CD14-positive monocyte (primary cell): ENCODE results near the gene EIF1AD. TPM values are rescaled to one million over a fixed set of nuclear protein-coding genes. Genes with fewer than 3 reads are reported as not detected.

Source experiments
- DNase-seq, 3 donors: peaks; one replicate each; pipeline ENCODE4 v3.0.0-alpha.2; 2011 to 2022
- H2AFZ ChIP-seq: 2 replicates; pipeline ENCODE4 v1.6.0; 2012; ENCODE audit warnings: mild to moderate bottlenecking, low read depth, low read length, inconsistent platforms; ENCODE audit not compliant: insufficient read depth, poor library complexity, severe bottlenecking
- H3K27ac ChIP-seq, 2 donors: 1 replicate in 1 of 2; 2 replicates in 1 of 2; pipeline ENCODE4 v1.5.1; 2012 to 2013; ENCODE audit warnings: low read length in 2 of 2, control low read depth in 1 of 2, inconsistent platforms in 1 of 2, low read depth in 1 of 2, mild to moderate bottlenecking in 1 of 2
- H3K27me3 ChIP-seq, 2 donors: one replicate each; pipeline versions ENCODE4 v1.6.0 to v1.6.1; 2011 to 2013; ENCODE audit warnings: low read length in 2 of 2; ENCODE audit not compliant: control insufficient read depth in 2 of 2, insufficient read depth in 2 of 2
- H3K36me3 ChIP-seq, 2 donors: replicated peaks in 1 of 2; 1 replicate in 1 of 2; 2 replicates in 1 of 2; pipeline versions ENCODE4 v1.5.1 to v1.6.1; 2012 to 2013; ENCODE audit warnings: low read length in 2 of 2, control low read depth in 1 of 2, inconsistent platforms in 1 of 2, mild to moderate bottlenecking in 1 of 2; ENCODE audit not compliant: insufficient read depth in 2 of 2, control insufficient read depth in 1 of 2
- H3K4me1 ChIP-seq, 2 donors: 1 replicate in 1 of 2; 2 replicates in 1 of 2; pipeline versions ENCODE4 v1.5.1 to v1.6.1; 2012 to 2013; ENCODE audit warnings: low read length in 2 of 2, control low read depth in 1 of 2, inconsistent platforms in 1 of 2, mild to moderate bottlenecking in 1 of 2, moderate library complexity in 1 of 2; ENCODE audit not compliant: insufficient read depth in 2 of 2, control insufficient read depth in 1 of 2
- H3K4me2 ChIP-seq: replicated peaks from 2 replicates; pipeline ENCODE3; 2012; ENCODE audit warnings: low read length, moderate library complexity, mild to moderate bottlenecking; ENCODE audit not compliant: poor library complexity, severe bottlenecking; ENCODE audit errors: extremely low read depth
- H3K4me3 ChIP-seq, 3 experiments: fragments of 200-600 bp in 1 of 3; sonication (generic) in 1 of 3; replicated peaks in 1 of 3; 1 replicate in 2 of 3; 2 replicates in 1 of 3; pipeline ENCODE4 v1.5.1; 2011 to 2013; ENCODE audit warnings: low read length in 3 of 3, mild to moderate bottlenecking in 3 of 3, control low read depth in 2 of 3, low read depth in 2 of 3, inconsistent platforms in 1 of 3, moderate library complexity in 1 of 3
- H3K79me2 ChIP-seq: 2 replicates; pipeline ENCODE4 v1.6.0; 2012; ENCODE audit warnings: mild to moderate bottlenecking, control low read depth, inconsistent platforms, low read length, moderate library complexity; ENCODE audit not compliant: insufficient read depth
- H3K9ac ChIP-seq: 2 replicates; pipeline ENCODE4 v1.6.0; 2017; ENCODE audit warnings: low read length, mild to moderate bottlenecking; ENCODE audit not compliant: insufficient read depth, poor library complexity, severe bottlenecking
- H3K9me3 ChIP-seq, 2 donors: replicated peaks in 1 of 2; 1 replicate in 1 of 2; 2 replicates in 1 of 2; pipeline versions ENCODE4 v1.5.1 to v1.6.1; 2012 to 2013; ENCODE audit warnings: low read length in 2 of 2, control low read depth in 1 of 2; ENCODE audit not compliant: control insufficient read depth in 1 of 2, insufficient read depth in 1 of 2
- H4K20me1 ChIP-seq: 2 replicates; pipeline ENCODE4 v1.6.0; 2012; ENCODE audit warnings: mild to moderate bottlenecking, low read length, control low read depth, moderate library complexity; ENCODE audit not compliant: insufficient read depth
- H3K27ac Mint-ChIP-seq, 7 donors: one replicate each; pipeline ENCODE4 v1.8.0; 2020; ENCODE audit warnings: mild to moderate bottlenecking in 7 of 7, mixed read lengths in 7 of 7, moderate library complexity in 6 of 7, inconsistent platforms in 2 of 7
- H3K27me3 Mint-ChIP-seq, 3 donors: one replicate each; pipeline ENCODE4 v1.8.0; 2021 to 2022; ENCODE audit warnings: low read depth in 3 of 3, mild to moderate bottlenecking in 3 of 3, mixed read lengths in 3 of 3, moderate library complexity in 3 of 3, inconsistent platforms in 1 of 3
- H3K36me3 Mint-ChIP-seq, 2 donors: one replicate each; pipeline ENCODE4 v1.8.0; 2020; ENCODE audit warnings: mixed read lengths in 2 of 2, inconsistent platforms in 1 of 2, mild to moderate bottlenecking in 1 of 2
- H3K4me1 Mint-ChIP-seq: one replicate; pipeline ENCODE4 v1.8.0; 2020; ENCODE audit warnings: mild to moderate bottlenecking, mixed read lengths
- H3K4me3 Mint-ChIP-seq, 2 donors: one replicate each; pipeline ENCODE4 v1.8.0; 2020; ENCODE audit warnings: mild to moderate bottlenecking in 2 of 2, mixed read lengths in 2 of 2, moderate library complexity in 1 of 2
- H3K9me3 Mint-ChIP-seq, 7 donors: one replicate each; pipeline ENCODE4 v1.8.0; 2020 to 2022; ENCODE audit warnings: mixed read lengths in 7 of 7, mild to moderate bottlenecking in 6 of 7, moderate library complexity in 6 of 7, inconsistent platforms in 2 of 7
- WGBS: methylation state at CpG from one replicate; pipeline ENCODE4 v1.1.5; 2013; ENCODE audit warnings: missing lambda C conversion rate; ENCODE audit not compliant: insufficient coverage; 5-methylcytosine and 5-hydroxymethylcytosine counted together
- intact Hi-C, 2 donors: fragments of 100-400 bp; cut with micrococcal nuclease; formaldehyde crosslinking; loops; one replicate each; pipeline versions ENCODE4 v1.15.0 to v1.15.1; 2023
- polyA plus RNA-seq, 3 donors: library from polyadenylated mRNA; depleted of rRNA in 1 of 3; unstranded in 2 of 3; stranded (reverse) in 1 of 3; fragments of 300-500 nt in 2 of 3; fragments of >200 nt in 1 of 3; fragmentation: Illumina TruSeq in 2 of 3; gene quantifications; 1 replicate in 2 of 3; 2 replicates in 1 of 3; pipeline ENCODE4 v1.2.3, GENCODE V29; 2012 to 2021
- TF ChIP-seq, protein P1 (sequence below): fragments of 200-600 bp; IDR thresholded peaks from one replicate; pipeline ENCODE4 v1.8.0; 2022; ENCODE audit warnings: antibody characterized with exemption, mild to moderate bottlenecking

The EIF1AD gene
- polyA plus RNA-seq, 3 donors: 16.4 to 23.1 (median 18.2) TPM

DNA sequence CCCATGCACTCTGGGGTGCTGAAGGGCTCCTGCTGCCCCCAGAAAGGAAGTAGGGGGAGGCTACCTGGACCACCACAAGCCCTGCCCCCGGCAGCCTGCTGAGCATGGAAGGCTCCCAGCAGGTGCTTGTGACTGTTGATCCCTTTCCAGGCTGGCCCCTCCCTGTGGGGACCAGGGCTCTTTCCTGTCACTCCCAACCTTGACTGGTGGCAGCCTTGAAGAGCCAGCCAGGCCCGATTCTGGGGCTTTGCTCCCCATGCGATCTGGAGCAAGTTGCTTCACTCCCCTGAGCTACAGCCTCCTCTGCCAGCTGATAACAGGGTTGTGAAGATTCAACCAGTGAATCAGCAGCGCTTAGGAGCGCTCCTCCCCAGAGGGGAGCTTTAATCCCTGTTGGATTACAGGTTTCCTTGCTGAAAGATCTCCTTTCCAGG, 5.3 kb upstream of the EIF1AD start:
- 80% methylated on average over 2 of the region's 5 CpGs for WGBS
- Histone ChIP-seq H3K4me2 (no peak overlapping the region), H3K4me1 (peaks cover 16 to 20% of the 10 kb centered on the region in 2 donors), H3K9ac (no peak overlapping the region), H2AFZ (no peak overlapping the region), H3K9me3 (no peaks in the 10 kb centered on the region), H4K20me1 (peaks cover 5% of the 10 kb centered on the region), H3K27me3 (peaks cover 13 to 21% of the 10 kb centered on the region in 2 donors), H3K36me3 (peaks cover 10 to 26% of the 10 kb centered on the region in 2 donors), H3K79me2 (peaks cover 17% of the 10 kb centered on the region), H3K4me3 (no peak overlapping the region), H3K27ac (no peak overlapping the region)
- TF ChIP-seq, protein P1, sequence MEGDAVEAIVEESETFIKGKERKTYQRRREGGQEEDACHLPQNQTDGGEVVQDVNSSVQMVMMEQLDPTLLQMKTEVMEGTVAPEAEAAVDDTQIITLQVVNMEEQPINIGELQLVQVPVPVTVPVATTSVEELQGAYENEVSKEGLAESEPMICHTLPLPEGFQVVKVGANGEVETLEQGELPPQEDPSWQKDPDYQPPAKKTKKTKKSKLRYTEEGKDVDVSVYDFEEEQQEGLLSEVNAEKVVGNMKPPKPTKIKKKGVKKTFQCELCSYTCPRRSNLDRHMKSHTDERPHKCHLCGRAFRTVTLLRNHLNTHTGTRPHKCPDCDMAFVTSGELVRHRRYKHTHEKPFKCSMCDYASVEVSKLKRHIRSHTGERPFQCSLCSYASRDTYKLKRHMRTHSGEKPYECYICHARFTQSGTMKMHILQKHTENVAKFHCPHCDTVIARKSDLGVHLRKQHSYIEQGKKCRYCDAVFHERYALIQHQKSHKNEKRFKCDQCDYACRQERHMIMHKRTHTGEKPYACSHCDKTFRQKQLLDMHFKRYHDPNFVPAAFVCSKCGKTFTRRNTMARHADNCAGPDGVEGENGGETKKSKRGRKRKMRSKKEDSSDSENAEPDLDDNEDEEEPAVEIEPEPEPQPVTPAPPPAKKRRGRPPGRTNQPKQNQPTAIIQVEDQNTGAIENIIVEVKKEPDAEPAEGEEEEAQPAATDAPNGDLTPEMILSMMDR: no peak
- intact Hi-C loops: no loop called here
- peaks cover 18% of the 10 kb centered on the region for H3K4me1 Mint-ChIP-seq
- peaks cover 0 to 2% (median 2%) of the 10 kb centered on the region in 7 donors for H3K9me3 Mint-ChIP-seq
- no peak overlapping the region for H3K4me3 Mint-ChIP-seq
- no peak overlapping the region for H3K27ac Mint-ChIP-seq
- peaks cover 20 to 29% (median 28%) of the 10 kb centered on the region in 3 donors for H3K27me3 Mint-ChIP-seq
- H3K36me3 Mint-ChIP-seq: peaks cover 11 to 30% of the 10 kb centered on the region in 2 donors
- DNase-seq: no peak

DNA sequence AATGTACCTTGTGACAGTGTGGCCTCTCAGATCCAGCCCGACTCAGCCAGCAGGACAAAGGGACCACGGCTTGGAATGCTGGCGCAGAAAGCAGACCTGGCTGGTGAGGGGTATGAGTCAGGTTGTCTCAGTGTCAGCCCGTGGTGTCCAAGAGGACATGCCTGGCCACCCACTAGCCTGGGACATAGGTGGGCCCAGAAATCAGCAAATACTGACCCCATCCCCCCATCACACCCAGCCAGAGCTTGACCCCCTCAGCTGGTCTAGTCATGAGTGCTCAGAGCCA, 4.9 kb upstream of the EIF1AD start:
- peaks cover 5% of the 10 kb centered on the region for H4K20me1 ChIP-seq
- 100% methylated on average over 2 of the region's 4 CpGs for WGBS
- H3K27ac Mint-ChIP-seq: no peak overlapping the region
- DNase-seq: no peak
- no peak overlapping the region for H2AFZ ChIP-seq
- H3K4me3 ChIP-seq: no peak overlapping the region
- H3K36me3 ChIP-seq: peaks cover 10 to 26% of the 10 kb centered on the region in 2 donors
- no peak overlapping the region for H3K4me2 ChIP-seq
- peaks cover 10 to 18% of the 10 kb centered on the region in 2 donors for H3K27me3 ChIP-seq
- H3K79me2 ChIP-seq: peaks cover 19% of the 10 kb centered on the region
- no peak overlapping the region for H3K9ac ChIP-seq
- peaks cover 18 to 25% (median 24%) of the 10 kb centered on the region in 3 donors for H3K27me3 Mint-ChIP-seq
- H3K4me1 ChIP-seq: peaks cover 13 to 16% of the 10 kb centered on the region in 2 donors
- no peaks in the 10 kb centered on the region for H3K9me3 ChIP-seq
- TF ChIP-seq, protein P1: no peak
- intact Hi-C loops: no loop called here
- peaks cover 15% of the 10 kb centered on the region for H3K4me1 Mint-ChIP-seq
- peaks cover 11 to 30% of the 10 kb centered on the region in 2 donors for H3K36me3 Mint-ChIP-seq
- H3K9me3 Mint-ChIP-seq: peaks cover 0 to 2% (median 2%) of the 10 kb centered on the region in 7 donors
- no peak overlapping the region for H3K27ac ChIP-seq
- H3K4me3 Mint-ChIP-seq: no peak overlapping the region
